SK-N-MC (cell line): ENCODE results near the gene AOAH.

ENCODE experiments used
- EZH2 ChIP-seq: fragments of 200-600 bp; sonication (generic); IDR thresholded peaks from one replicate; pipeline ENCODE4 v1.6.1; 2017; ENCODE audit warnings: antibody characterized with exemption
- POLR2AphosphoS5 ChIP-seq: IDR thresholded peaks from 2 replicates; pipeline ENCODE4 v1.6.1; 2012; ENCODE audit warnings: mild to moderate bottlenecking, low read depth, low read length, borderline replicate concordance

DNA sequence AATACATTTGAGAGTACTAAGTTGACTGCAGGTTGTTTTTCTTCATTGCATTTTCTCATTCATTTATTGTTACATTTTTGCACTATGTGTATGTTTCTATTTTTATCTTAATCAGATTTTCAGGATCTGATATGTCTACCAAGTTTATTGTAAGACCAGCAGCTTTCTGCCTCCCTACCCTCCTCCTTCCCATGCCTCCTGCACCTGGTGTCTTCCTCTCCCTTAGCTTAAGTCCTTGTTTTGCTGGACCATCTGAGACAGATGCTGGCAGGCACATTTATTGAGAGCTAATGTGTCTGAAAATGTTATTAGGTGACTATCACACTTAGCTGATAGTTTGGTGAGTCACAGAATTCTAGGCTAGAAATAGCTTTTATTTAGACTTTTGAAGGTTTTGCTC, 255.1 kb downstream of the AOAH start:
- TF ChIP-seq POLR2AphosphoS5 (no peak), EZH2 (no peak)
